A549 (cell line): ENCODE measurements around the gene PPM1H. TPM values are rescaled to one million over a fixed set of nuclear protein-coding genes. Genes with fewer than 3 reads are reported as not detected.

Source experiments
- ATAC-seq, 2 experiments: fragments of 200-7000 bp in 1 of 2; fragments of >200 bp in 1 of 2; cut with Nextera tagmentation in 1 of 2; cut with Tn5 transposase in 1 of 2; 3 replicates each; pipeline versions ENCODE4 v1.8.0 to v1.9.1; 2018 to 2020; ENCODE audit warnings: mild to moderate bottlenecking in 1 of 2, moderate library complexity in 1 of 2
- CTCF ChIA-PET: fragments of 300-600 bp; sonication (Branson Sonifier 250); formaldehyde crosslinking; extraction: SDS; loops from one replicate; lab custom pipeline; 2021; ENCODE audit warnings: antibody characterized with exemption, inconsistent platforms; lab: Yijun Ruan, JAX
- POLR2A ChIA-PET: fragments of 350-600 bp; formaldehyde crosslinking; extraction: SDS; loops from one replicate; lab custom pipeline; 2021; ENCODE audit warnings: antibody characterized with exemption, inconsistent platforms; lab: Yijun Ruan, JAX
- DNase-seq, 2 experiments: peaks; one replicate each; pipeline versions ENCODE4 v3.0.0 to v3.0.0-alpha.2; 2011 to 2016; ENCODE audit warnings: low read depth in 1 of 2, low spot score in 1 of 2
- FAIRE-seq: peaks from 2 replicates; lab custom pipeline; 2011; peaks lifted over from hg19 to GRCh38; lab: Jason Lieb, UNC
- H3K27ac ChIP-seq, 2 experiments: fragments of >200 bp; sonication (Bioruptor Twin); formaldehyde crosslinking; 3 replicates each; pipeline ENCODE4 v1.5.1; 2016 to 2017
- H3K4me1 ChIP-seq: fragments of >200 bp; sonication (Bioruptor Twin); formaldehyde crosslinking; 3 replicates; pipeline ENCODE4 v1.6.1; 2016
- H3K4me2 ChIP-seq: fragments of >200 bp; sonication (Bioruptor Twin); formaldehyde crosslinking; 3 replicates; pipeline ENCODE4 v1.6.1; 2016
- H3K4me3 ChIP-seq: fragments of >200 bp; sonication (Bioruptor Twin); formaldehyde crosslinking; 3 replicates; pipeline ENCODE4 v1.5.1; 2016
- H3K9me3 ChIP-seq: fragments of >200 bp; sonication (Bioruptor Twin); formaldehyde crosslinking; 3 replicates; pipeline ENCODE4 v1.6.1; 2016
- BHLHE40 ChIP-seq: IDR thresholded peaks from 2 replicates; pipeline ENCODE4 v1.6.1; 2012; ENCODE audit warnings: low read depth, low read length, inconsistent platforms
- CEBPB ChIP-seq, 2 experiments: fragments of >200 bp in 1 of 2; sonication (Bioruptor Twin) in 1 of 2; formaldehyde crosslinking in 1 of 2; IDR thresholded peaks; 2 replicates each; pipeline ENCODE4 v1.6.1; 2012 to 2016
- CHD2 ChIP-seq: fragments of 150-350 bp; IDR thresholded peaks from 2 replicates; pipeline ENCODE4 v1.6.1; 2014; ENCODE audit warnings: low read length; ENCODE audit not compliant: partially characterized antibody
- EHF ChIP-seq: fragments of 250-450 bp; sonication (Bioruptor Pico); IDR thresholded peaks from 2 replicates; pipeline ENCODE4 v1.5.0; 2020; ENCODE audit warnings: mild to moderate bottlenecking
- GATA3 ChIP-seq: IDR thresholded peaks from 2 replicates; pipeline ENCODE4 v1.6.1; 2012; ENCODE audit warnings: borderline replicate concordance
- HMGXB4 ChIP-seq: fragments of 250-450 bp; sonication (Bioruptor Pico); IDR thresholded peaks from 2 replicates; pipeline ENCODE4 v1.5.0; 2021; ENCODE audit warnings: mild to moderate bottlenecking, moderate library complexity, borderline replicate concordance
- HOXB5 ChIP-seq: fragments of 250-450 bp; sonication (Bioruptor Pico); IDR thresholded peaks from 2 replicates; pipeline ENCODE4 v1.5.0; 2020; ENCODE audit warnings: mild to moderate bottlenecking, moderate library complexity
- KDM5A ChIP-seq: fragments of 200-600 bp; sonication (generic); IDR thresholded peaks from 2 replicates; pipeline ENCODE4 v1.6.1; 2016; ENCODE audit warnings: antibody characterized with exemption, mild to moderate bottlenecking
- MAZ ChIP-seq: fragments of 150-350 bp; IDR thresholded peaks from 2 replicates; pipeline ENCODE4 v1.6.1; 2014; ENCODE audit warnings: antibody characterized with exemption, low read depth, low read length, borderline replicate concordance
- NFE2L2 ChIP-seq: fragments of 150-350 bp; conservative IDR thresholded peaks from 2 replicates; pipeline ENCODE4 v1.6.1; 2014; ENCODE audit warnings: low read length
- NPAS2 ChIP-seq: fragments of 250-450 bp; sonication (Bioruptor Pico); IDR thresholded peaks from 2 replicates; pipeline ENCODE4 v1.8.0; 2022; ENCODE audit warnings: mild to moderate bottlenecking, moderate library complexity, borderline replicate concordance
- PHF8 ChIP-seq: fragments of 200-600 bp; sonication (generic); IDR thresholded peaks from 2 replicates; pipeline ENCODE4 v1.6.1; 2016; ENCODE audit warnings: low read depth, mild to moderate bottlenecking, antibody characterized with exemption, moderate library complexity, borderline replicate concordance
- RAD21 ChIP-seq, 2 experiments: fragments of >200 bp in 1 of 2; sonication (Bioruptor Twin) in 1 of 2; formaldehyde crosslinking in 1 of 2; IDR thresholded peaks in 1 of 2; conservative IDR thresholded peaks in 1 of 2; 2 replicates in 1 of 2; 3 replicates in 1 of 2; pipeline ENCODE4 v1.6.1; 2012 to 2018; ENCODE audit warnings: inconsistent platforms in 1 of 2
- RCOR1 ChIP-seq: fragments of 150-350 bp; IDR thresholded peaks from 2 replicates; pipeline ENCODE4 v1.6.1; 2014; ENCODE audit warnings: antibody characterized with exemption, low read length, low read depth
- REST ChIP-seq: fragments of 200-600 bp; sonication (generic); IDR thresholded peaks from 2 replicates; pipeline ENCODE4 v1.6.1; 2016; ENCODE audit warnings: antibody characterized with exemption, mild to moderate bottlenecking, moderate library complexity
- SMC3 ChIP-seq: fragments of >200 bp; sonication (Bioruptor Twin); formaldehyde crosslinking; IDR thresholded peaks from 3 replicates; pipeline ENCODE4 v1.6.1; 2018; ENCODE audit warnings: inconsistent platforms
- SREBF2 ChIP-seq: fragments of 450-650 bp; IDR thresholded peaks from 2 replicates; pipeline ENCODE4 v1.6.1; 2014; ENCODE audit warnings: mild to moderate bottlenecking, moderate library complexity
- TP53 ChIP-seq: fragments of 250-450 bp; sonication (Bioruptor Pico); IDR thresholded peaks from 2 replicates; pipeline ENCODE4 v1.5.0; 2021; ENCODE audit warnings: mild to moderate bottlenecking, moderate library complexity
- USF2 ChIP-seq: fragments of 450-650 bp; IDR thresholded peaks from 2 replicates; pipeline ENCODE4 v1.6.1; 2014; ENCODE audit warnings: antibody characterized with exemption
- ZC3H11A ChIP-seq: fragments of 450-650 bp; IDR thresholded peaks from 2 replicates; pipeline ENCODE4 v1.6.1; 2014; ENCODE audit warnings: antibody characterized with exemption, mild to moderate bottlenecking
- ZFP36 ChIP-seq: fragments of 450-650 bp; IDR thresholded peaks from 2 replicates; pipeline ENCODE4 v1.6.1; 2014; ENCODE audit warnings: borderline replicate concordance; ENCODE audit not compliant: partially characterized antibody
- ZNF302 ChIP-seq: fragments of 250-450 bp; sonication (Bioruptor Pico); IDR thresholded peaks from 2 replicates; pipeline ENCODE4 v1.9.0; 2021; ENCODE audit warnings: inconsistent platforms, mild to moderate bottlenecking, moderate library complexity
- WGBS: methylation state at CpG from one replicate; pipeline ENCODE4 v1.1.6; 2017; ENCODE audit errors: missing lambda C conversion rate; 5-methylcytosine and 5-hydroxymethylcytosine counted together
- polyA plus RNA-seq, 4 experiments: library from polyadenylated mRNA; depleted of rRNA in 3 of 4; stranded (reverse); fragments of >200 nt; fragmentation: RNase III in 1 of 4; extraction: RNeasy Plus Mini Kit Qiagen cat#74134 plus additional on column Dnase treatment in 1 of 4; gene quantifications; 2 replicates in 3 of 4; 3 replicates in 1 of 4; pipeline ENCODE4 v1.2.3, GENCODE V29; 2011 to 2017
- TF ChIP-seq, protein P1 (sequence below): IDR thresholded peaks from 2 replicates; pipeline ENCODE4 v1.6.1; 2012
- TF ChIP-seq, protein P2 (sequence below): fragments of >200 bp; sonication (Bioruptor Twin); formaldehyde crosslinking; IDR thresholded peaks from 2 replicates; pipeline ENCODE4 v1.6.1; 2016
- TF ChIP-seq, protein P3 (sequence below): fragments of 250-450 bp; sonication (Bioruptor Pico); IDR thresholded peaks from 2 replicates; pipeline ENCODE4 v1.5.0; 2020; ENCODE audit warnings: low read depth, mild to moderate bottlenecking, moderate library complexity

Gene PPM1H
- polyA plus RNA-seq, 2 of the 4 experiments (the other 2 are of a cell fraction): 7.8 TPM

DNA sequence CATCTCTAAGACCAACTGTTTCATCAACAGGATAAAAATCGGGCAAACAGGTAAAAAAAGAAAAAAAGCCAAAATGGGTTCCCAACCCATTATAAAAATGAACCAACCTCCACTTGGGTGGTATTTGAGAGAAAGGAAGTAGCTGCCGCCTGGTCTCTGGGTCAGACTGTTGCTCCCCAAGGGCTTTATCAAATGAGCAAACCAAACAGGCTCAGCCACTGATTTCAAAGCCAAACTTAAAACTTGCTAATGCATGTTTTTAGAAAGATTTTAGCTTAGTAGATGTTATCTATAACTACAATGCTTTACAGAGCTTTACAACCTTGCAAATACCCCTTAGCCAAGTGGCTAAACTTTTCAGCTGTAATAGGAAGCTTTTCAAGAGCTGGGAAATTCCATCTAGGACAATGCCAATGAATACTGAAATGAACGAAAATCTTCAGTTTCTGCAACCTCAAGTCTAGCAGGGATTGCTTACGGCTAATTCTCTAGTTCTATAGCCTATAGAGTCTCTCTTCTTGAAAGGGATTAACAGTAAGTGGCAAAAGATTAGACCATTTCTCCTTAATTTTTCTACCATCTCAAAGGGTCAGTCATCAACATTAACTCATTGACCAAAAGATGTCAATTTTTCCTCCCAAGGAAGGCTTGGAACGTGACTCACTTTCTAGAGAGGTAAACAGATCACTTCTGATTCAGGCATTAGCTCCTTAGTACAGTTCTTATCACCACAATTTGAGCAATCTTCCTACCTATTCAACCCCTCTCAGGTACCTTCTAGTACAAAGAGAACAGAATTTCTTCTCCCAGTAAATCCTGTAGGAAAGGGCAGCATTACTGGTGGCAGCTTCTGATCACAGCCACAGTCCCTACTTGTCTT lies 4.2 kb downstream of the PPM1H start:
- FAIRE-seq (no peak), ATAC-seq (no peak), DNase-seq (no peak)
- H3K4me1 ChIP-seq: peaks cover 24% of the 10 kb centered on the region
- peak overlapping the region; percentile 22; the same call in 2 of the 3 replicates for H3K4me2 ChIP-seq
- WGBS: 56% methylated on average over 5 of the region's 5 CpGs
- no peak overlapping the region for H3K4me3 ChIP-seq
- POLR2A ChIA-PET: no interaction called here
- no peaks in the 10 kb centered on the region for H3K9me3 ChIP-seq
- H3K27ac ChIP-seq: no peak overlapping the region
- CTCF ChIA-PET: interaction anchor here (0.6 to 1.2 kb wide), 4 partner anchors 11 to 349 kb away, joined by 3 read pairs; no protein-coding TSS in a partner anchor
- no peak for TF ChIP-seq TP53 (CRISPR knock-in tag)
- TF ChIP-seq, protein P1, sequence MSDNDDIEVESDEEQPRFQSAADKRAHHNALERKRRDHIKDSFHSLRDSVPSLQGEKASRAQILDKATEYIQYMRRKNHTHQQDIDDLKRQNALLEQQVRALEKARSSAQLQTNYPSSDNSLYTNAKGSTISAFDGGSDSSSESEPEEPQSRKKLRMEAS: no peak
- TF ChIP-seq RAD21 (conservative IDR thresholded peaks at IDR 0.05 in 1 of 2, IDR thresholded peaks at IDR 0.05 in 1 of 2): no peak
- TF ChIP-seq BHLHE40: no peak
- no peak for TF ChIP-seq MAZ
- no peak for TF ChIP-seq ZFP36
- TF ChIP-seq, protein P2, sequence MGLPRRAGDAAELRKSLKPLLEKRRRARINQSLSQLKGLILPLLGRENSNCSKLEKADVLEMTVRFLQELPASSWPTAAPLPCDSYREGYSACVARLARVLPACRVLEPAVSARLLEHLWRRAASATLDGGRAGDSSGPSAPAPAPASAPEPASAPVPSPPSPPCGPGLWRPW: no peak
- no peak for TF ChIP-seq USF2
- TF ChIP-seq GATA3: no peak
- no peak for TF ChIP-seq EHF (CRISPR knock-in tag)
- no peak for TF ChIP-seq CHD2
- TF ChIP-seq ZC3H11A: no peak
- no peak for TF ChIP-seq CEBPB (IDR thresholded peaks at IDR 0.05)
- no peak for TF ChIP-seq SMC3
- TF ChIP-seq ZNF302 (CRISPR knock-in tag): no peak
- no peak for TF ChIP-seq HOXB5
- no peak for TF ChIP-seq REST

DNA sequence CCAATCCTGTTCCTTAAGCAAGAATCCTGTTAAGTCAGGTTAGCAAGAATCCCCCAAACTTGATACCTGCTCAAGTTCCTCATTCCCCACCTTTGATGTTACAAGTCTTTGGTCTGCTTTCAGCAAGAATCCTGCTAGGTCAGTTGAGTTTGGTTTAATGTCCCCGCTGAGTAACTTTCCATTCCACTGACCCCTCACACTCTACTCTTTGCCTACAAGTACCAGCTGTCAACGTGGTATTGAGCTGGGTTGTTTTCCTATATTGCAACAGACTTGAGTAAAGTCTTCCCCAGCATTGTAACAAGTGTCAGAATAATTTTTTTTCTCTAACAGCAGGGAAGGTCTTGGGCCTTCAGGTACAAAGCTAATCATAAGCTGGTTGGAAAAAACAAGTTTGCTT lies 6.3 kb downstream of the PPM1H start:
- ChIA-PET CTCF (interaction anchor here (1.2 kb wide), 1 partner anchor 69 kb away, joined by 4 read pairs; no protein-coding TSS in a partner anchor), POLR2A (no interaction called here)
- Histone ChIP-seq H3K9me3 (no peaks in the 10 kb centered on the region), H3K4me3 (no peak overlapping the region), H3K4me1 (peaks cover 20% of the 10 kb centered on the region), H3K4me2 (no peak overlapping the region), H3K27ac (no peak overlapping the region)
- 57% methylated on average over 2 of the region's 2 CpGs for WGBS
- no peak for ATAC-seq
- DNase-seq: no peak
- FAIRE-seq: no peak
- no peak for TF ChIP-seq PHF8
- TF ChIP-seq RCOR1: no peak
- TF ChIP-seq HMGXB4 (CRISPR knock-in tag): no peak
- TF ChIP-seq, protein P3, sequence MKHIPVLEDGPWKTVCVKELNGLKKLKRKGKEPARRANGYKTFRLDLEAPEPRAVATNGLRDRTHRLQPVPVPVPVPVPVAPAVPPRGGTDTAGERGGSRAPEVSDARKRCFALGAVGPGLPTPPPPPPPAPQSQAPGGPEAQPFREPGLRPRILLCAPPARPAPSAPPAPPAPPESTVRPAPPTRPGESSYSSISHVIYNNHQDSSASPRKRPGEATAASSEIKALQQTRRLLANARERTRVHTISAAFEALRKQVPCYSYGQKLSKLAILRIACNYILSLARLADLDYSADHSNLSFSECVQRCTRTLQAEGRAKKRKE (CRISPR knock-in tag): no peak
- no peak for TF ChIP-seq HOXB5
- no peak for TF ChIP-seq REST
- no peak for TF ChIP-seq ZC3H11A
- no peak for TF ChIP-seq NPAS2 (CRISPR knock-in tag)
- no peak for TF ChIP-seq KDM5A
- no peak for TF ChIP-seq SREBF2
- TF ChIP-seq NFE2L2: no peak
